NCI-H2196 (cell line): ENCODE measurements around the gene MFAP3L.
"Not testable (repeated sequence)": the region's sequence is repeated elsewhere in the genome, so short reads cannot be mapped to it uniquely, and the experiment has no call there.

Source experiments
- DNase-seq: peaks from one replicate; lab custom pipeline; 2025; ENCODE audit not compliant: unreplicated experiment; lab: John Stamatoyannopoulos, UW

MFAP3L gene

GRCh38 chr4:169945636-169946035 is 80.6 kb downstream of the MFAP3L start:
- no peak for DNase-seq

- DNase-seq: not testable (repeated sequence)
These were observed 82.6 kb downstream of the MFAP3L start for GRCh38 chr4:169943601-169944000.

GRCh38 chr4:169941141-169941540 is 85.1 kb downstream of the MFAP3L start:
- DNase-seq: no peak

- no peak for DNase-seq
These were observed 85.7 kb downstream of the MFAP3L start for GRCh38 chr4:169940460-169940859.
